Lower leg skin (tissue), 4 donors: Measurements from ENCODE around the gene SULT1A1. TPM values are rescaled to one million over a fixed set of nuclear protein-coding genes. Genes with fewer than 3 reads are reported as not detected.
"Not testable (repeated sequence)": the region's sequence is repeated elsewhere in the genome, so short reads cannot be mapped to it uniquely, and the experiment has no call there.

Experiments
- DNase-seq, 2 donors: peaks; one replicate each; pipeline ENCODE4 v3.0.0-alpha.2; 2019; ENCODE audit warnings: low spot score in 2 of 2
- H3K4me3 ChIP-seq: fragments of 200-600 bp; sonication (generic); 2 replicates; pipeline ENCODE4 v1.5.1; 2017; ENCODE audit warnings: mild to moderate bottlenecking, low read depth; ENCODE audit not compliant: poor library complexity, severe bottlenecking
- POLR2A ChIP-seq, 2 donors: fragments of 450-650 bp; IDR thresholded peaks; one replicate each; pipeline ENCODE4 v1.6.1; 2016 to 2017; ENCODE audit warnings: antibody characterized with exemption in 2 of 2, mild to moderate bottlenecking in 1 of 2, moderate library complexity in 1 of 2
- WGBS, 2 donors: methylation state at CpG; one replicate each; pipeline ENCODE4 v1.1.5; 2018; 5-methylcytosine and 5-hydroxymethylcytosine counted together
- intact Hi-C: fragments of 100-400 bp; cut with DNase I; formaldehyde crosslinking; loops from one replicate; pipeline ENCODE4 v1.15.0; 2023; ENCODE audit warnings: low total_unique reads
- total RNA-seq, 4 donors: library from RNA; depleted of rRNA; stranded (reverse); fragments of >200 nt; gene quantifications; one replicate each; pipeline ENCODE4 v1.1.0, GENCODE V29; 2016
- TF ChIP-seq, protein P1 (sequence below), 3 donors: fragments of 450-650 bp; IDR thresholded peaks; one replicate each; pipeline ENCODE4 v1.5.1; 2016; ENCODE audit warnings: antibody characterized with exemption in 3 of 3, mild to moderate bottlenecking in 3 of 3, moderate library complexity in 2 of 3

Gene SULT1A1
- 1 to 10 TPM; 2.4 to 7.4 (median 3.1) TPM for total RNA-seq

DNA sequence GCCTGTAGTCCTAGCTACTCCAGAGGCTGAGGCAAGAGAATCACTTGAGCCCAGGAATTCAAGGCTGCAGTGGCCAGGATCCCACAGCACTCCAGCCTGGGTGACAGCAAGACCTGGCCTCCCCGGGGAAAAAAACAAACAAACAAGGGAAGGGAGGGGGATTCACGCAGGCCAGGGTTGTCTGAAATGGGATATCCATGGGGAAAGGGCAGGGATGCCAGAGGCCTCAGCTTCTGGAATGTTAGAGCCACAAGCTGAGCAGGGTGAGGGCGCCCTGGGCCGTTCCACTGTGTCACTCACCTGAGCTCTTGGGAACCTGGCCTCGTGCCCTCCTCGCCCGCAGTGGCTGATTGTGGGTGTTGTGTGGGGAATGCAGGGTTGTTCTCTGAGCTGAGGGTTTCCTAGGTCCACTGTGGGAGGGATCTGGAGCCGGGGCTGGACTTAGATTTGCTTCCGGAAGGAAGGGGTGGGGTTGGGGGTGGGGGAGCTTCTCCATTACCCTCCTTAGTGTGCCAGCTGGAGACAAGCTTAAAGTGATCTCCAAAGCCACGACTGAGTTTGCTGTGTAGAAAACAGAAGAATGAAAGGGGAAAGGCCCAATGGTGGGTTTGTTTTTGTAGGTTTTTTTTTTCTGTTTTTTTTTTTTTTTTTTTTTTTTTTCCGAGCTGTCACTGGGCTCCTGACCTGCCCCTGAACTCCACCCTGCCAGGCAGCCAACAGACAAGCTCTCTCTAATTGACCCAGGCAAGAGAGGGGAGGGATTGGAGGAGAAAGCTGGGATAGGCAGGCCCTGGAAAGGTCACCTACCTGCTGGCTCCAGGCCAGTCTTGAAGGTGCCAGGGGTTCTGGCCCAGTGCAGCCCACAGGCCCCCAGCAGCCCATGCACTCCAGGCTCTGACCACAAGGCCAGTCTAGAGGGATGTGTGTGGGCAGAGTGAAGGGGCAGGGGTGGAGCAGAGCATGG is at the start of gene SULT1A1:
Gene SULT1A1 (minus strand): TSS at position 414 of the 964 bp plus-strand sequence. CDS start 1,189 bp downstream, outside the sequence.
- 50 to 57% methylated on average over 11 of the region's 11 CpGs for WGBS, 2 donors
- H3K4me3 ChIP-seq = no peak within 1 kb of the TSS
- TF ChIP-seq POLR2A (IDR thresholded peaks at IDR 0.05) = no peak
- TF ChIP-seq, protein P1, sequence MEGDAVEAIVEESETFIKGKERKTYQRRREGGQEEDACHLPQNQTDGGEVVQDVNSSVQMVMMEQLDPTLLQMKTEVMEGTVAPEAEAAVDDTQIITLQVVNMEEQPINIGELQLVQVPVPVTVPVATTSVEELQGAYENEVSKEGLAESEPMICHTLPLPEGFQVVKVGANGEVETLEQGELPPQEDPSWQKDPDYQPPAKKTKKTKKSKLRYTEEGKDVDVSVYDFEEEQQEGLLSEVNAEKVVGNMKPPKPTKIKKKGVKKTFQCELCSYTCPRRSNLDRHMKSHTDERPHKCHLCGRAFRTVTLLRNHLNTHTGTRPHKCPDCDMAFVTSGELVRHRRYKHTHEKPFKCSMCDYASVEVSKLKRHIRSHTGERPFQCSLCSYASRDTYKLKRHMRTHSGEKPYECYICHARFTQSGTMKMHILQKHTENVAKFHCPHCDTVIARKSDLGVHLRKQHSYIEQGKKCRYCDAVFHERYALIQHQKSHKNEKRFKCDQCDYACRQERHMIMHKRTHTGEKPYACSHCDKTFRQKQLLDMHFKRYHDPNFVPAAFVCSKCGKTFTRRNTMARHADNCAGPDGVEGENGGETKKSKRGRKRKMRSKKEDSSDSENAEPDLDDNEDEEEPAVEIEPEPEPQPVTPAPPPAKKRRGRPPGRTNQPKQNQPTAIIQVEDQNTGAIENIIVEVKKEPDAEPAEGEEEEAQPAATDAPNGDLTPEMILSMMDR (IDR thresholded peaks at IDR 0.05) = no peak
- peak; percentile 54 to 95 for DNase-seq
- intact Hi-C loops = loop anchor here (10.0 kb wide), 1 partner anchor 325 kb away; no protein-coding TSS in a partner anchor

DNA sequence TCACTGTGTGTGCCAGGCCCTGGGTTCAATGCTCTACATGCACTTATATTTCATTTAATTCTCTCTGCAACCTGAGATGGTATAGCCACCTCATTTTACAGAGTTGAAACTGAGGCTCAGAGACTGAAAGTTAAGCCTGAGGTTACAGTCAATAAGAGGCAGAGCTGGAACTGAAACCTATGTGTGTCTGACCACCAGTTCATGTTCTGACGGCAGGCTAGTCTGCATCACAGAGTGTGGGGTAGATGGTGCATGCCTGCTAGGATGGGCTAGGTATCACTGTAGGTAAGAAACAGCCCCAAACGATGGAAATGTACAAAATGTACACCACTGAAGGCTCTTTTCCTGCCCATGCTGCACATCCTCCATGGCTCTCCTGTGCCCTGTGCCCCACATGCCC is 30.1 kb upstream of the SULT1A1 start:
- intact Hi-C loops, DNase-seq, H3K4me3 ChIP-seq: not testable (repeated sequence)
- 67 to 68% methylated on average over 2 of the region's 2 CpGs for WGBS, 2 donors

DNA sequence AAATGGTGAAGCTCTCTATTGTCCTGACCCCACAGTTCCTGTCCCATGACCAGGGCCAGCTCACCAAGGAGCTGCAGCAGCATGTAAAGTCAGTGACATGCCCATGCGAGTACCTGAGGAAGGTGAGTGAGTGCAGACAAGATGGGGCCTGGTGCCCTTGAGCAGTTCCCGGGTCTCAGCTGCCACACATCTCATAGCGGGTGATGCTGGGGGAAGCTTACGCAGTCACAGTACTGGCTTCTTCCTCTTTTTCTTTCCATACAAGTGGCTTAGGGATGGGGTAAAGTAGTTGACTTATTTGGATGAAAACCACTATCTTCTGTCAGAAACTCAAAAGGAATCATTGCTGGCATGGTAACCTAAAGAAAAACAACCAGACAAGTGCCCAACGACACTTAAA is 28.5 kb upstream of the SULT1A1 start:
- DNase-seq, H3K4me3 ChIP-seq, intact Hi-C loops: not testable (repeated sequence)
- WGBS, 2 donors = 17 to 29% methylated on average over 1 to 5 of the region's 5 CpGs

DNA sequence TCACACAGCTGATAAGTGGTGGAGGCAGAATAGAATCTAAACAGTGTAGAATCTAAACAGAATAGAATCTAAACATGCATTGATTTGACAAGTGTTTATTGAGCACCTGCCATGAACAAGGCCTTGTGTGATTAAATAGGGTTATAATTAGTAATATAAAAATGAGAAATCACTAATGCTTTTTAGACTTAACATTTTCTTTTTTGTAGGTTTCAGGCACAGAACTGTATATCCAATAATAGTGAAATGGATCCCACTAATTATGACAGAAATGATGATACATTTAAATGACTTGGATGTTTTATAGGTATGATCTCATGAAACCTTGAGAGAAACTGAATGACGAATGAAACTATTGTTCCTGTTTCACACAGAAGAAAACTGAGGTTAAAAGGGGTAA is 27.9 kb upstream of the SULT1A1 start, which contains the start of gene NPIPB8:
Gene NPIPB8 (plus strand): TSS at position 301 of the 400 bp plus-strand sequence. CDS start 296 bp downstream, outside the sequence.
- DNase-seq, H3K4me3 ChIP-seq, intact Hi-C loops: not testable (repeated sequence)
- 67 to 80% methylated on average over 1 of the region's 1 CpG for WGBS, 2 donors

DNA sequence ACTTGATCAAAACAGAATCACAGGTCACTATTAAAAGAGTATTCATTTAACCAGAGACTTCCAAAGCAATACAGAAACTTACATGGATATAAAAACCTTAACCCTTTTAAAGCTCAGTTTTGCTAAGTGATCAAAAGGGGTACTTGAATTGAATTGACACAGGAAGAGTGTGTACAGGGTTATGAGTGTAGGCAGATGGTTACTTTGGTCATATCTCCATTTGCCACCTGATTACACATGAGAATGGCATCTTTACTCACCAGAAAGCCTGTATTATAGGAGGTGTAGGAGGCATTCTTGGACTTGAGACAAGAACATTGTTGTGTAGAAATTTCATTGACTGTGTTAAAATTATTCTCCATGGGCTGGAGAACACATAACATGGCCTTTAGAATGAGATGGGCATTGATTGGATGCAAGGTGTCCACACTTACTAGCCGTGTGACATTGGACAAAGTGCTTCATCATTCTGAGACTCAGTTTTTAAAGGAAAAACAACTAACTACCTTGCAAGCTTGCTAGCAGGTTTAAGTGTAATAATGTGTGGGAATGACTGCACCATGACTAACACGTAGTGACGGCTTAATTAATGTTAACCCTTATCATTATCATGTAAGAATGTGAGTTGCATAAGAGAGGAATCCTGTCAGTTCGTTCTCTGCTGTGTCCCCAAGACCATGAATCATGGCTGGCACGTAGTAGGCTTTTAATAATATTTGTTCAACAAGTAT is 26.4 kb upstream of the SULT1A1 start:
- H3K4me3 ChIP-seq, intact Hi-C loops, DNase-seq: not testable (repeated sequence)
- WGBS, 2 donors = 32 to 34% methylated on average over 5 of the region's 5 CpGs

DNA sequence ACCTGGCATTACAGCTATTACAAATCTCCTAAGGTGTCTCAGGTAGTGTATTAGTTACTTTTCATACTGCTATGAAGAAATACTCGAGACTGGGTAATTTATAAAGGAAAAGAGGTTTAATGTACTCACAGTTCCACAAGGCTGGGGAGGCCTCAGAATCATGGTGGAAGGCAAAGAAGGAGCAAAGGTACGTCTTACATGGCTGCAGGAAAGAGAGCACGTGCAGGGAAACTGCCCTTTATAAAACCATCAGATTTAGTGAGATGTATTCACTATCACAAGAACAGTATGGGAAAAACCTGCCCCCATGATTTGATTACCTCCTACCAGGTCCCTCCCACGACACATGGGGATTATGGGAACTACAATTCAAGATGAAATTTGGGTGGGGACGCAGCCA is 21.1 kb upstream of the SULT1A1 start:
- DNase-seq, H3K4me3 ChIP-seq, intact Hi-C loops: not testable (repeated sequence)
- 76 to 81% methylated on average over 4 to 5 of the region's 5 CpGs for WGBS, 2 donors

DNA sequence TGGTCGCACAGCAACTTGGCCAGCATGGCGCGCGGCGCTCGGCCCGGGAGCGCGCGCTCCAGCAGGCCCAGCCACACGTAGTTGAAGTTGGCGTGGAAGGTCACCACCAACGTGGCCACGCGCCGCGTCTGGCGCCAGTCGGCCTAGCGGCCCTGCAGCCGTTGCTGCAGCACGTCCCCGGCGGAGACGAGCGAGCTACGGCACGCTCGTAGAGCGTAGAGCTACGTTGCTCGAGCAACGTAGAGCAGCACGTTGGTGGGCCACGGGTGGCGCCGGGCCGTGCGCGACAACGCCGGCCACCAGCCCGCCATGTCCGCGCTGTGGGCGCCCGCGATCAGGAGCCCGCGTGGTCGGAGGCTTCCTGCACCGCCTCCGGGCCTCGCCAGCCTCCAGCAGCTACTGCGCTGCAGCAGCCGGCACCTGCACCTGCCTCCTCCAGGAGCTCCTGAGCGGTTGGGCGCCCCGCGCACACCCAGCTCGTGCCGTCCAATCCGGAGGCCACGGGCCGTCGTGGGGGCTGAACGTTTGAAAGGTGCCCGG is 13.4 kb upstream of the SULT1A1 start:
- peak in 1 of 2 donors; percentile 80 for DNase-seq
- WGBS, 2 donors = 8 to 13% methylated on average over 20 to 61 of the region's 68 CpGs

DNA sequence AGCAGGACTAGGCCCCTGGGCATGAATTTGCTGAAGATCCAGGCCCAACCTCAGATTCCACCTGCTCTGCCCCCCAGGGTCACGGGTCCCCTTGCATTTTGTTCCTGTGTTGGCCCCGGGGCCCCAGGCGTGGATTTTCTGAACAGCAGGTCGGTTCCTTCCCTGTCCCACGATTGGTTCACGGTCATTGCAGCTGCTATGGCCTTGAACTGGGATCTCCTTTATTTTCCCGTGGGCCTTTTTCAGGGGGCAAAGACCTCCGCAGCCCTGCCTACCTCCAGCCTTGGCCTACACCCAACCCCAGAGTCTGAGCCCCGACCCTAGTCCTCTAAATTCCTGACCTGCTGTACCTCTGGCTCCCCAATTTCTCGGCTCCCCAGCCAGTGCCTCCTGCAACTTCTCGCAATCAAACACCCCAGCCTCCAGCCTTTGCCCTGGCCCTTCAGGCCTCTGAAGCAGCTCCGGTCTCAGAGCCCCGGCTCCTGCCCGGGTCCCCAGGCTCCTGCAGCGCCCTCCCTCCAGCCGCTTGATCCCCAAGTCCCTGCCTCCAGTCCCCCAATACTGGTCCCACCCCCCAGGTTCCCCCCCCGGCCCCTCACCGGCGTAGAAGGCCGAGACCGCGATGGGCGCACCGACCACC is 12.8 kb upstream of the SULT1A1 start:
- WGBS, 2 donors = 46 to 57% methylated on average over 19 to 24 of the region's 24 CpGs
- DNase-seq, H3K4me3 ChIP-seq, intact Hi-C loops: not testable (repeated sequence)

More for the DNA sequence above, 13.4 kb upstream of the SULT1A1 start:
- no peak for TF ChIP-seq POLR2A (IDR thresholded peaks at IDR 0.05)
- TF ChIP-seq, protein P1 (IDR thresholded peaks at IDR 0.05) = no peak
- no peak overlapping the region for H3K4me3 ChIP-seq
- intact Hi-C loops = no loop called here
